GM12873 (cell line): ENCODE data around the gene SLBP.

Experiments
- TF ChIP-seq, protein P1 (sequence below): IDR thresholded peaks from 2 replicates; pipeline ENCODE4 v1.5.1; 2012; ENCODE audit warnings: low read depth, mild to moderate bottlenecking, moderate library complexity, low read length, control low read depth; ENCODE audit not compliant: insufficient read depth; ENCODE audit errors: missing control alignments

The SLBP gene

DNA sequence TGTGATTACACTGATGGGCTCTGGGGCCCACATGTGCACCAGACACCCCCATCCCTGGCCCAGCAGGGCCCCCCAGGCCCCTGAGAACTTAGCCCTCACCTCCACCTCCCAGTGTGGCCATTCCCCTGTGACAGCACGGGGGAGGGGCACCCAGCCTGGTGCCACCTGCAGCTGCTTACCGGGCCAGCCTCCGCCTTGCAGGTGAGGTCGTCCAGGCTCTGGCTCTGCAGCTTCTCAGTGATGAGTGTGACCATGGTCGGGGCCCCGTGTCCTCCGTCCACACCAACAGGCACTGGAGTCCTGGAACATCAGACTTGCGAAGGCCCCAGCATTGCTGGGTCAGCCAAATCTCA, 43.7 kb downstream of the SLBP start:
- TF ChIP-seq, protein P1, sequence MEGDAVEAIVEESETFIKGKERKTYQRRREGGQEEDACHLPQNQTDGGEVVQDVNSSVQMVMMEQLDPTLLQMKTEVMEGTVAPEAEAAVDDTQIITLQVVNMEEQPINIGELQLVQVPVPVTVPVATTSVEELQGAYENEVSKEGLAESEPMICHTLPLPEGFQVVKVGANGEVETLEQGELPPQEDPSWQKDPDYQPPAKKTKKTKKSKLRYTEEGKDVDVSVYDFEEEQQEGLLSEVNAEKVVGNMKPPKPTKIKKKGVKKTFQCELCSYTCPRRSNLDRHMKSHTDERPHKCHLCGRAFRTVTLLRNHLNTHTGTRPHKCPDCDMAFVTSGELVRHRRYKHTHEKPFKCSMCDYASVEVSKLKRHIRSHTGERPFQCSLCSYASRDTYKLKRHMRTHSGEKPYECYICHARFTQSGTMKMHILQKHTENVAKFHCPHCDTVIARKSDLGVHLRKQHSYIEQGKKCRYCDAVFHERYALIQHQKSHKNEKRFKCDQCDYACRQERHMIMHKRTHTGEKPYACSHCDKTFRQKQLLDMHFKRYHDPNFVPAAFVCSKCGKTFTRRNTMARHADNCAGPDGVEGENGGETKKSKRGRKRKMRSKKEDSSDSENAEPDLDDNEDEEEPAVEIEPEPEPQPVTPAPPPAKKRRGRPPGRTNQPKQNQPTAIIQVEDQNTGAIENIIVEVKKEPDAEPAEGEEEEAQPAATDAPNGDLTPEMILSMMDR = no peak

GRCh38 chr4:1667273-1667672, 44.8 kb downstream of the SLBP start:
- TF ChIP-seq, protein P1 = no peak

- TF ChIP-seq, protein P1 = no peak
Measured at GRCh38 chr4:1666391-1666790, 45.7 kb downstream of the SLBP start.

DNA sequence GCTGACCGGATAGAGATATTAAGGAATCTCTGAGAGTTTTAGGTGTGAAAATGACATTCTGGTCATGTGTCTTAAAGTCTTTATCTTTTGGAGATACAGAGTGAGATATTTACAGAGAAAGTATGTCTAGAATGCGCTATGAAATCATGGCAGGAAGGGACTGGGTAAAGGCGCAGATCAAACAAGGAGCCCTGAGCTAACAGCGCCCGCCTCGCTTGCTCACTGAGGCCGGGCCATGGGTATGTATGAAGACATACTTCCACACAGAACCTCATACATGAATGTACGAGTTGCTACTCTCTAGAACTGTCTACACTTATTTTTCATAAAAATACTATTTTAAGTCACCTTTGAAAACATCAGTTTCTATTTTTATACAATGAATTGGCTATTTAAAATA, 48.0 kb downstream of the SLBP start:
- TF ChIP-seq, protein P1 = no peak

- TF ChIP-seq, protein P1 = no peak
Measured at GRCh38 chr4:1663549-1663948, 48.6 kb downstream of the SLBP start.

- TF ChIP-seq, protein P1 = no peak
Measured at GRCh38 chr4:1661695-1662094, 50.4 kb downstream of the SLBP start.

DNA sequence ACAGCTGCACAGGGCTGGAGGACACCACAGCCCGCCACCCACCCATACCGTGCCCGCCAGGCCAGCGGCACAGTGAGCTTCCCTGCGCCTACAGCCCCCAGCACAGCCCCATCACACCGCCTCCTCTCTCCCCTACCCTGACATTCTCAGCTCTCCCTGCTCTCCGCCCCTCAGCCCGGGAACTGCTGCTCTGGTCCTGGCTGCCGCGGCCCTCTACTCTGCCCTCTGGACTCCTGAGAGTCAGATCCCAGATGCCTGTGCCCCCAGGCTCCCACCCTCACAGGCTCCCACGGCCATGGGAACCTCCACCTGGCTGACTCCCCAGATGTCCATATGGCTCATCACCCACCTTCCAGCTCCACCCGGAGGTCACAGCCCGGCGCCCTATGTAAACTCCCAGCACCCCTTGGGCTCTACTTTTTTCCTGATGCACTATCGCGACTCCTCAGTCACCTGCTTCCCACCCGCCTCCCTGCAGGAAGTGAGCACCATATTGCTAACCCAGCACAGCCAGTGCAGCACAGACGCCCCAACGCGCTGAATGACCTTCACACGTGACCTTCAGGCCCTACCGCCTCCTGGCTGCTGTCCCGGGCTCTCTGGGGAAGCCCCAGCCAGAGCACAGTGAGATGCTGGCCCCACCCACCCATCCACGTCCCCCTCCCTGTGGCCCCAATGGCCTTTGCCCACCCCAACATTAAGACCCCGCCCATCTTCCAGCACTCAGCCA, 51.0 kb downstream of the SLBP start:
- TF ChIP-seq, protein P1 = no peak
